ENCODE results near the gene HOXB9. TPM values are rescaled to one million over a fixed set of nuclear protein-coding genes. Genes with fewer than 3 reads are reported as not detected.

The HOXB9 gene
- total and polyA plus RNA-seq, 9 of the 15 experiments (the other 6 are each of a cell fraction or from before 2014, with no cell fraction given): 3.1 to 196 (median 77.6) TPM

DNA sequence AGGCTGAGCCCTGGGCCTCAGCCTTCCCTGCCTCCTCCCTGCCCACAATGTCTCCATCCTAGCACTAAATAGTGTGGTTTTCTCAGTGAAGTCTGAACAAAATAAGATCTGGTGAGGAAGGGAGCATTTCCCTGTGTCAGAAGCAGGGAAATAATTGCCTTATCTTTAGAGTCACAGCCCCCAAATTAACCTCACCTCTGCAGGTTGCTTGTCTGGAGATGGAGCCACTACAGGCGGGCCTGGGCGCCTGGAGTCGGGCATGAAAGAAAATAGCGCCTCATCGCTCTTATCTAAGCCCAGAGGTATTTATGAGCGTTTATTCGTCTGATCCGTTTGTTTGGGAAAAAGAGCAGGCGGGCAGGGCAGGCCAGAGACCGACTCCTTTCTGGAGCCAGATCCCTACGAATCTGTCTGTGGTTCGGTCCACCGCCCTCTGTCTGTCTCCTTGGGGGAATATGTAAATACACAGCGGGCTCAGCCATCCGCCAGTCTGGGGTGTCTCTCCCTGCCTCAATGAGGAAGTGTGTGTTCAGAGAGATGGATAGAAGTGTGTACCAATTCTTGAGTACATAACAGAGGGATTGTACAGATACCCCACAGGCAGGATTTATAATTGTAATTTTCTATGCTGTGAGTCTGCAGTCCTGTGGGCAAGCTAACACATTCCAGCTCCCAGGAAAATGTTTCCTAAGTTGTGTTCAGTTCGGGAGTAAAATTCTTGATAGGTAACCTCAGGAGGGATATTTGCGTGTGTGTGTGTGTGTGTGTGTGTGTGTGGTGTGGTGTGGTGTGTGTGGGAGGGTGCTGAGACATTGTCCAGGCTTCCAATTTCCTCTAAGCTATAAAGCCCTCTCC, 25.7 kb downstream of the HOXB9 start (continued):
- TF ChIP-seq, protein P1, sequence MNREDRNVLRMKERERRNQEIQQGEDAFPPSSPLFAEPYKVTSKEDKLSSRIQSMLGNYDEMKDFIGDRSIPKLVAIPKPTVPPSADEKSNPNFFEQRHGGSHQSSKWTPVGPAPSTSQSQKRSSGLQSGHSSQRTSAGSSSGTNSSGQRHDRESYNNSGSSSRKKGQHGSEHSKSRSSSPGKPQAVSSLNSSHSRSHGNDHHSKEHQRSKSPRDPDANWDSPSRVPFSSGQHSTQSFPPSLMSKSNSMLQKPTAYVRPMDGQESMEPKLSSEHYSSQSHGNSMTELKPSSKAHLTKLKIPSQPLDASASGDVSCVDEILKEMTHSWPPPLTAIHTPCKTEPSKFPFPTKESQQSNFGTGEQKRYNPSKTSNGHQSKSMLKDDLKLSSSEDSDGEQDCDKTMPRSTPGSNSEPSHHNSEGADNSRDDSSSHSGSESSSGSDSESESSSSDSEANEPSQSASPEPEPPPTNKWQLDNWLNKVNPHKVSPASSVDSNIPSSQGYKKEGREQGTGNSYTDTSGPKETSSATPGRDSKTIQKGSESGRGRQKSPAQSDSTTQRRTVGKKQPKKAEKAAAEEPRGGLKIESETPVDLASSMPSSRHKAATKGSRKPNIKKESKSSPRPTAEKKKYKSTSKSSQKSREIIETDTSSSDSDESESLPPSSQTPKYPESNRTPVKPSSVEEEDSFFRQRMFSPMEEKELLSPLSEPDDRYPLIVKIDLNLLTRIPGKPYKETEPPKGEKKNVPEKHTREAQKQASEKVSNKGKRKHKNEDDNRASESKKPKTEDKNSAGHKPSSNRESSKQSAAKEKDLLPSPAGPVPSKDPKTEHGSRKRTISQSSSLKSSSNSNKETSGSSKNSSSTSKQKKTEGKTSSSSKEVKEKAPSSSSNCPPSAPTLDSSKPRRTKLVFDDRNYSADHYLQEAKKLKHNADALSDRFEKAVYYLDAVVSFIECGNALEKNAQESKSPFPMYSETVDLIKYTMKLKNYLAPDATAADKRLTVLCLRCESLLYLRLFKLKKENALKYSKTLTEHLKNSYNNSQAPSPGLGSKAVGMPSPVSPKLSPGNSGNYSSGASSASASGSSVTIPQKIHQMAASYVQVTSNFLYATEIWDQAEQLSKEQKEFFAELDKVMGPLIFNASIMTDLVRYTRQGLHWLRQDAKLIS (CRISPR knock-in tag; IDR thresholded peaks at IDR 0.05): no peak

DNA sequence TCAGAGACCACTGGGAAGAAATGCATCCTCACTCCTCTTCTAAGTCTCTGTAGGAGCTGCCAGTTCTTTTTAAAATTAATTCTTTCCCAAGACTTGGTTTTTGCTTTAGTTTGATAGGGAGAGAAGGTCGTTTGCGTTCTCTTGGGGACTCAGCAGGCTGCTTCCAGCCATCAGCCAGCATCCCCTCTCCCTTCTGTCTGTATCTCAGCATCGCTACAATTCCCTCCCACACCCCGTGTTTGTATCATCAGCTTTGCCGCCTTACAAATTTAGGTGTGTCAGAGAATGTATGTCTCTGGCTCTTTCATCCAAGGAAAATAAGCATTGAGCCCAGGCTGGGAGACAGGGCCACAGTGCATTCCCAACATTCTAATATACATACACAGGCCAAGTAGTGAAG, 26.8 kb downstream of the HOXB9 start:
- no peaks in the 10 kb centered on the region for H3K9me1 ChIP-seq (ENCODE audit: control insufficient read depth, insufficient read depth, low read length)
- intact Hi-C loops (cut with micrococcal nuclease): no loop called here
- FAIRE-seq: no peak
- no peaks in the 10 kb centered on the region; the same call in 2 of the 3 replicates for H3K36me3 ChIP-seq (ENCODE audit: control insufficient read depth, insufficient read depth, low read length)
- POLR2A ChIA-PET: interaction anchor here (1.1 to 2.3 kb wide), 2 partner anchors 10 kb away, joined by 5 to 10 read pairs; no protein-coding TSS in a partner anchor
- no peak for DNase-seq (ENCODE audit: extremely low read depth in 1 of 4, low spot score in 3 of 4)
- TF ChIP-seq, protein P2, sequence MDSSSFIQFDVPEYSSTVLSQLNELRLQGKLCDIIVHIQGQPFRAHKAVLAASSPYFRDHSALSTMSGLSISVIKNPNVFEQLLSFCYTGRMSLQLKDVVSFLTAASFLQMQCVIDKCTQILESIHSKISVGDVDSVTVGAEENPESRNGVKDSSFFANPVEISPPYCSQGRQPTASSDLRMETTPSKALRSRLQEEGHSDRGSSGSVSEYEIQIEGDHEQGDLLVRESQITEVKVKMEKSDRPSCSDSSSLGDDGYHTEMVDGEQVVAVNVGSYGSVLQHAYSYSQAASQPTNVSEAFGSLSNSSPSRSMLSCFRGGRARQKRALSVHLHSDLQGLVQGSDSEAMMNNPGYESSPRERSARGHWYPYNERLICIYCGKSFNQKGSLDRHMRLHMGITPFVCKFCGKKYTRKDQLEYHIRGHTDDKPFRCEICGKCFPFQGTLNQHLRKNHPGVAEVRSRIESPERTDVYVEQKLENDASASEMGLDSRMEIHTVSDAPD (CRISPR knock-in tag; IDR thresholded peaks at IDR 0.05): no peak
- no peak for TF ChIP-seq NCOR1 (IDR thresholded peaks at IDR 0.05)
- no peak for TF ChIP-seq RBM39 (optimal IDR thresholded peaks at IDR 0.05; ENCODE audit: low read depth, low read length)
- no peak for TF ChIP-seq ZNF121 (CRISPR knock-in tag; conservative IDR thresholded peaks at IDR 0.05)
- TF ChIP-seq DNMT1 (IDR thresholded peaks at IDR 0.05): no peak
- TF ChIP-seq KLF6 (CRISPR knock-in tag; IDR thresholded peaks at IDR 0.05; ENCODE audit: borderline replicate concordance): no peak
- H3K9me3 ChIP-seq (replicated peaks; ENCODE audit: control insufficient read depth, insufficient read depth, low read depth, low read length): no peaks in the 10 kb centered on the region
- H3K27me3 ChIP-seq (ENCODE audit: control insufficient read depth in 2 of 2, insufficient read depth in 2 of 2, low read length in 2 of 2): no peaks in the 10 kb centered on the region
- H2AFZ ChIP-seq (ENCODE audit: low read depth, low read length): no peak overlapping the region
- CTCF ChIA-PET (ENCODE audit: low intra/inter-chr PET ratio): no interaction called here
- in situ Hi-C loops (cut with MboI): no loop called here
- no peak overlapping the region for H3K27ac ChIP-seq (ENCODE audit: extremely low read depth, low read depth, low read length)
- WGBS (ENCODE audit: insufficient coverage, low coverage, missing lambda C conversion rate): 44% methylated on average over 4 of the region's 5 CpGs
- H3K4me2 ChIP-seq (ENCODE audit: insufficient read depth, low read length): no peak overlapping the region
- no peak overlapping the region for H3K9ac ChIP-seq (ENCODE audit: insufficient read depth in 1 of 2, low read depth in 2 of 2, low read length in 2 of 2)
- BruUV-seq (replicated peaks): no TSS peak
- H3K4me1 ChIP-seq (replicated peaks in 1 of 2; ENCODE audit: control insufficient read depth in 2 of 2, insufficient read depth in 2 of 2, low read length in 2 of 2): peaks cover 26 to 60% of the 10 kb centered on the region in 2 experiments; a peak in 4 of 5 replicates
- peaks cover 58% of the 10 kb centered on the region for H3K79me2 ChIP-seq (ENCODE audit: control insufficient read depth, insufficient read depth, low read length)
- no peak overlapping the region for H3K4me3 ChIP-seq
- ATAC-seq: no peak
- H4K20me1 ChIP-seq (replicated peaks; ENCODE audit: control insufficient read depth, insufficient read depth, low read length): no peaks in the 10 kb centered on the region; the same call in 1 of the 2 replicates

Data from K562 (cell line).